ENCODE measurements around the gene NMRK1. TPM values are rescaled to one million over a fixed set of nuclear protein-coding genes. Genes with fewer than 3 reads are reported as not detected.

Gene NMRK1
- total and polyA plus RNA-seq, 2 donors (not counting 3 experiments of a cell fraction or from before 2014, with no cell fraction given), result 24.3 to 32.6 TPM

- TF ChIP-seq MAX (IDR thresholded peaks at IDR 0.05; ENCODE audit: insufficient read depth, insufficient read length) (no peak), EZH2 (IDR thresholded peaks at IDR 0.05; ENCODE audit: borderline replicate concordance, low read depth, low read length, severe bottlenecking) (no peak), POLR2A (IDR thresholded peaks at IDR 0.05; ENCODE audit: low read depth, low read length) (no peak), CTCF (IDR thresholded peaks at IDR 0.05; ENCODE audit: extremely low read depth in 1 of 2, insufficient read depth in 1 of 2, low read depth in 1 of 2, low read length in 2 of 2) (no peak), FOS (IDR thresholded peaks at IDR 0.05; ENCODE audit: borderline replicate concordance, insufficient read depth, low read length) (no peak), GATA2 (IDR thresholded peaks at IDR 0.05; ENCODE audit: insufficient read depth, insufficient read length, low read depth, low read length) (no peak), POLR2AphosphoS5 (IDR thresholded peaks at IDR 0.05; ENCODE audit: insufficient read depth, low read depth, low read length) (no peak), JUN (IDR thresholded peaks at IDR 0.05; ENCODE audit: borderline replicate concordance, insufficient read depth, insufficient read length, low read depth) (no peak), MYC (IDR thresholded peaks at IDR 0.05; ENCODE audit: low read depth, low read length) (no peak)
- dilution Hi-C loops (cut with MboI; ENCODE audit: extremely low pct_ligation_motif_present, low sequenced_read_pairs), result no loop called here
Measured at GRCh38 chr9:75123696-75124095, 35.7 kb upstream of the NMRK1 start.

More at GRCh38 chr9:75123696-75124095, 35.7 kb upstream of the NMRK1 start:
- no peaks in the 10 kb centered on the region for H3K9me3 ChIP-seq (replicated peaks; ENCODE audit: control insufficient read depth, insufficient read depth, low read length)
- H2AFZ ChIP-seq (ENCODE audit: low read depth, low read length), result no peak overlapping the region
- H3K27me3 ChIP-seq (ENCODE audit: control insufficient read depth in 2 of 2, insufficient read depth in 2 of 2, low read length in 2 of 2), result no peaks in the 10 kb centered on the region
- peaks cover 3 to 9% of the 10 kb centered on the region in 2 experiments for H3K36me3 ChIP-seq (ENCODE audit: control insufficient read depth in 2 of 2, extremely low read depth in 1 of 2, insufficient read depth in 2 of 2, low read length in 2 of 2)
- H3K27ac ChIP-seq (ENCODE audit: insufficient read depth, low read depth, low read length), result no peak overlapping the region
- H4K20me1 ChIP-seq (replicated peaks; ENCODE audit: control insufficient read depth, extremely low read depth, insufficient read depth, low read length), result no peaks in the 10 kb centered on the region
- BruUV-seq (replicated peaks), result no TSS peak
- no peaks in the 10 kb centered on the region for H3K9me1 ChIP-seq (replicated peaks; ENCODE audit: control insufficient read depth, extremely low read depth, insufficient read depth, low read length)
- H3K9ac ChIP-seq (replicated peaks; ENCODE audit: extremely low read depth, insufficient read depth, low read length), result no peak overlapping the region
- peaks cover 7% of the 10 kb centered on the region for H3K4me1 ChIP-seq (ENCODE audit: control insufficient read depth, extremely low read depth, insufficient read depth, low read length)
- H3K79me2 ChIP-seq (ENCODE audit: control insufficient read depth, insufficient read depth, low read length), result peaks cover 37% of the 10 kb centered on the region
- peak; percentile 31 for FAIRE-seq
- intact Hi-C loops (cut with micrococcal nuclease), result no loop called here
- H3K4me2 ChIP-seq (ENCODE audit: insufficient read depth, low read length), result no peak overlapping the region
- POLR2A ChIA-PET, result no interaction called here
- no peak overlapping the region for H3K4me3 ChIP-seq (replicated peaks in 1 of 3; ENCODE audit: insufficient read depth in 1 of 3, low read depth in 1 of 3, low read length in 3 of 3)
- CTCF ChIA-PET, result no interaction called here
- no peak for DNase-seq (ENCODE audit: low read depth, low spot score)

Measured in endothelial cell of umbilical vein (primary cell).